Activated gamma-delta T cell treated with anti-CD3 and anti-CD28 coated beads, Interleukin-2, amount 50 U/mL, for 16 hours (primary cell): ENCODE data around the gene PYGO2.

Experiments
- DNase-seq: peaks from one replicate; pipeline ENCODE4 v3.0.0-alpha.2; 2020; ENCODE audit warnings: low read depth

PYGO2 gene

GRCh38 chr1:154962156-154962749, 671 bp upstream of the PYGO2 start:
- DNase-seq = no peak

GRCh38 chr1:154960446-154961136, 991 bp downstream of the PYGO2 start:
- no peak for DNase-seq

GRCh38 chr1:154959426-154959780, 2.2 kb downstream of the PYGO2 start:
- no peak for DNase-seq

GRCh38 chr1:154958681-154959425, 2.7 kb downstream of the PYGO2 start:
- DNase-seq = no peak

- no peak for DNase-seq
These were observed 3.5 kb downstream of the PYGO2 start for GRCh38 chr1:154958036-154958435.

GRCh38 chr1:154957091-154957657, 4.4 kb downstream of the PYGO2 start:
- no peak for DNase-seq

- no peak for DNase-seq
These were observed 5.0 kb downstream of the PYGO2 start for GRCh38 chr1:154956544-154956941.

- peak; percentile 74 for DNase-seq
These were observed 5.7 kb downstream of the PYGO2 start, which contains the start of gene PBXIP1 for GRCh38 chr1:154955718-154956543. Gene PBXIP1, minus strand, starts transcription at chr1:154956099. Its CDS starts 2,378 bp downstream, at chr1:154953721.

- peak; percentile 74 for DNase-seq
These were observed 6.4 kb downstream of the PYGO2 start for GRCh38 chr1:154955039-154955717.

- DNase-seq = no peak
These were observed 7.0 kb downstream of the PYGO2 start for GRCh38 chr1:154954541-154954940.

GRCh38 chr1:154953611-154954038, 8.0 kb downstream of the PYGO2 start:
- no peak for DNase-seq

GRCh38 chr1:154952664-154953063, 8.9 kb downstream of the PYGO2 start:
- DNase-seq = no peak

GRCh38 chr1:154951901-154952657, 9.5 kb downstream of the PYGO2 start:
- DNase-seq = no peak

- DNase-seq = no peak
These were observed 13.5 kb downstream of the PYGO2 start for GRCh38 chr1:154948079-154948478.

GRCh38 chr1:154945962-154946850, 15.4 kb downstream of the PYGO2 start:
- DNase-seq = no peak

- DNase-seq = no peak
These were observed 16.2 kb downstream of the PYGO2 start for GRCh38 chr1:154945160-154945961.

GRCh38 chr1:154944401-154945159, 17.0 kb downstream of the PYGO2 start:
- DNase-seq = no peak
